NCI-H1694 (cell line): ENCODE results near the gene GALK2.

ENCODE experiments used
- DNase-seq: peaks from one replicate; lab custom pipeline; 2025; lab: John Stamatoyannopoulos, UW

GALK2 gene

DNA sequence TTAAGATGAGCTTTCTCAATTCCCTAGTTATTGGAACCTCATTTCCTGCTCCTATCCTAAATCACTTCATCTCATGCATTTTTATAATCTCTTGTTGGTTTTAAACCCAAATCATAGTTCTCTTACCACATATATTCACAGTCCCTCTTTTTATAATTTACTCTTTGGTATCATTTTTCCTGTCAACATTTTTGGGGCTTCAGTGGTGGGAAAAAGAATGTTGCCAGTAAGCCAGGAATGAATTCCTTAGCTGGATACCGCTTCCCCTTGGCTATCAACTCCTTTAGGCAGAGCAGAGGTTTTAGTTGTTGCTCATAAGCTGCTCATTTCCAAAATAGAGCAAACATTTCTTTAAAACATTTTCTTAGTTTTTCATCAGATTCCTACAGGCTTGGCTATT is 112.3 kb downstream of the GALK2 start:
- DNase-seq, result no peak

DNA sequence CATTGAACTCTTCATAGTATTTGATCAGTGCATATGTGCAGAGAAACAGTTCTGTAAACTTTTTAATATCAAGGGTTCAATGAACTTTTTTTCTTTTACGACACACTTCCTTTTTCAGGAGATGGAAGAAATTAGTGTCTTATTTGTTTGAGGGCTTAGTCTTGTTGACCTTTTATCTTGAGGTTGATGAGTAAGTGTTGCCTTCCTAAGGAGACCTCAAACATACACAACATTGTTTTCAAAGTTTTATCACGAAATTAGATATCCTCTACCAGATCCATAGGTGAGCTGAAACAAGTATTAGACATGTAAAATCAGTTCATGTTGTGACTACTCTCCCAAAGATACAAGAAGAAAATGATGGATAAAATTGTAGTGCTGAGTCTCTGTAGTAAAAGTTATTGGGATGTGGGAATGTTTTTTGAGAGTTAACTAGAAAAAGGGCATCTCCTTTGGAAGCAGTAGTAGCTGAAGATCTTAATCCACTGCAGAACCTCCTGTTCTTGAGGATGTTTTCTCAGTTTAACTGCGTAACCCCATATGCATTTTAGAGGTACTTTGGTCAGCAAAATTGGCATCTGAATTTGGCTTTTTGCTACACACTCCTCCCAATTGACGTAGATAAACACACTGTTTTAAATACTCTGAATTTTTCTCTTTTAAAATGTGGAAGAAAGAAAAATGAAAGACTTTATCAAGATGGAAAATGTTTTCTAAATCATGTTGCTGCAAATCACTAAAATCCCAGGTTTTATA is 116.8 kb downstream of the GALK2 start:
- no peak for DNase-seq

DNA sequence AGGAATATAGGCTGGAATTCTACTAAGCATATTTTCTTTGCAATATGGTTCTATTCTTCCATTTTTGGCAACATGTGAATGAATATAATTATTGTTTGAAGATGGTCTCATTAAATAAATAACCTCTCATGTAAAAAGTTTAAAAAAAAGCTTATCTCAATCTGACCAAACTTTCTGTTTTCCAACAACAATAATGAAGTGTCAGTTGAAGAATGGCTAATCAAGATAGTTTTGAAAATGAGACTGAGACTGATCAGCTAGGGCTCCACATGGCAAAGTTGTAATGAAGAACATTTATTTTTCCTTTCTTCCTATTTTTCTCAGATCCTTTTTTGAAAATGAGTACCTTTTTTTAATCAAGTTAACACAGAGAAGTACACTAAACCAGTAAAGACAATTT is 117.4 kb downstream of the GALK2 start:
- no peak for DNase-seq

DNA sequence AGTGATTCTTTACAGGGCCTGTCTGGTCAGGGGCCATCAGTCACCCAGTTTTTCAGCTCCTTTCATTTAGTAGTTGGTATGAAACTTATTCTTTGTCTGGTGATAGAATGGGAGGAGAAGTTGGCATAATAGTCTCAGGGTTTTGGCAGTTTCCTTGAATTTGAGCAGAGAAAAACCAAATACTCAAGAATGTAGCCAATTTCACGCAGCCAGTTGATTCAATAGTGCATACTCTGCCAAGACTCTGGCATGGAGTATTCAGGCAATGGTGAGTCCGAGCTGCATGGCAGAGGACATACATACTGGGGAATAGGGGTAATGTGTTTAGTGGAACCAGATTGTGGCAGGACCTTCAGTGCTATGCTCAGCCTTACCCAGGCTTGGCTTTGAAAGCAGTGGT is 118.3 kb downstream of the GALK2 start:
- DNase-seq, result no peak

DNA sequence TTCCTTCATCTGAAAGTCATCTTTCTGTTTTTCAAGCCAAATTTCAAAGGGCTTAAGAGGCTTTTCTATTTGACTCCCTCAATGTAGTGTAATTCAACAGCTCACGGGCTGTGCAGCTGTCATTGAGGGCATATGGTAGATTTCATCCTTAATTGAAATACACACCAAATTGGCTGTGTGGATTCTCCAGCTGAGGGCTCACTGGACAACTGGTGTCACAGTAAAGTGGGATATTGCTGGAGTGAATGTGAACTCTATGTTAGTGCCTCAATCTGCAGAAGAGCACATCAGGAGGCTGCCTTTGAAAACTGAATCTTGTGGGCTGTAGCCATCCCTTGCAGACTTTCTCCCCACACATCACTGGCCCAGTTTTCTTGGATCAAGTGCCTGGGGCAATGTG is 120.1 kb downstream of the GALK2 start:
- no peak for DNase-seq

DNA sequence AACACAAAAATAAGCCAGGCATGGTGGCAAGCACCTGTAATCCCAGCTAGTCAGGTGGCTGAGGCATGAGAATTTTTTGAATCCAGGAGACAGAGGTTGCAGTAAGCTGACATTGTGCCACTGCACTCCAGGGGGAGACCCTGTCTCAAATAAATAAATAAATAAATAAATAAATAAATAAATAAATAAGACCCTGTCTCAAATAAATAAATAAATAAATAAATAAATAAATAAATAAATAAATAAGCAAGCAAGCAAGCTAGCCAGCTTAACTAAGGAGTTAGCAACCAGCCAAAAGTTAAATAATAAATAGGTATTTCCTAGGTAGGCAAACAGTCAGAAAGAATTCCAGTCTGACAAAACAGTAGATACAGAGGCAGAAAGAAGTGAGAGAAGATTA is 123.9 kb downstream of the GALK2 start:
- no peak for DNase-seq

DNA sequence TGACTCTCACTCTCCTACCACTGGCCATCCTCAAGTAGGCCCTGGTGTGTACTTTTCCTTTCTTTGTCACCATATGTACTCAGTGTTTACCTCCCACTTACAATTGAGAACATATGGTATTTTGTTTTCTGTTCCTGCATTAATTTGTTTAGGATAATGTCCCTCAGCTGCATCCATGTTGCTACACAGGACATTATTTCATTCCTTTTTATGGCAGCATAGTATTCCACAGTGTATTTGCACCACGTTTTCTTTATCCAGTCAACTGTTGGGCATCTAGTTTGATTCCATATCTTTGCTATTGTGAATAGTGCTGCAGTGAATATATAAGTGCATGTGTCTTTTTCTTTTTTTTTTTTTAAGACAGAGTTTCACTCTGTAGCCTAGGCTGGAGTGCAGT is 126.2 kb downstream of the GALK2 start:
- DNase-seq, result no peak

DNA sequence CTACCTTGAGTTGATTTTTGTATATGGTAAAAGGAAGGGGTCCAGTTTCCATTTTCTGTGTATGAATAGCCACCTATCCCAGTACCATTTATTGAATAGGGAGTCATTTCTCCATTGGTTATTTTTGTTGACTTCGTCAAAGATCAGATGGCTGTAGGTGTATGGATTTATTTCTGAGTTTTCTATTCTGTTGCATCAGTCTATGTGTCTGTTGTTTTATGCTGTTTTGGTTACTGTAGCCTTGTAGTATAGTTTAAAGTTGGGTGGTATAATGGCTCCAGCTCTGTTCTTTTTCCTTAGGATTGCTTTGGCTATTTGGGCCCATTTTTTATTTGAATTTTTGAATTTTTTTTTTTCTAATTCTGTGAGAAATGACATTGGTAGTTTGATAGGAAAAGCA is 127.5 kb downstream of the GALK2 start:
- no peak for DNase-seq

DNA sequence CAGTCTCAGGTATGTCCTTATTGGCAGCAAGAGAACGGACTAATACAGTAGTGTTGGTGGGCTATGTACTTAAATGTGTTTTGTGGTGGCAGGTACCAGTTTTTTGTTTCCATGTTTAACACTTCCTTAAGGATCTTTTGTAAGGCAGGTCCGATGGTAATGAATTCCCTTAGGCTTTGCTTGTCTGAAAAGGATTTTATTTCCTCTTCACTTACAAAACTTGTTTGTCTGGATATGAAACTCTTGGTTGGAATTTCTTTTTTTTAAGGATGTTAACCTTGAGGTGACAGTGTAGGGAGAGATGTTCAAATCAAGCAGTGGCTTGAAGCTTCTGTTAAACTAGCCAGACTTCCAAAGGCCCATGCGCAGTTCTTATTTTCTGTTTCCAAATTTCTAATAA is 130.8 kb downstream of the GALK2 start:
- DNase-seq, result no peak

DNA sequence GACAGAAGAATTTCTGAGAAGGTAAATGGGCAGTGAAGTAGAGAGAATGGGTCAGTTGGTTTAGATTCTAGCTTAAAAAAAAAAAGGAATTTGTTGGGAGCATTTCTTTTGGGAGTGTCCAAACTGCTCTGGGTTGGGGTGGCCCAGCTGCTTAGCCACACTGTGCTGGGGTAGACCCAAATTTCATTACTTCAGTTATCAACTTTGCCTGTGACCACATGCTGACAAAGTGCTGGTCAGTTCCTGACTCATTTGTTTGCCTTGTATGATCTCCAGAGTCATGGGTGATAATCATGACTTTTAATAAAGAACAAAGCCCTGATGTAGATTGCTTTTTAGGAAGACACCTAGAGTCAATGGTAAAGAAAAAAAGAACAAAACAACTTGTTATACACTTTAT is 131.5 kb downstream of the GALK2 start:
- no peak for DNase-seq

DNA sequence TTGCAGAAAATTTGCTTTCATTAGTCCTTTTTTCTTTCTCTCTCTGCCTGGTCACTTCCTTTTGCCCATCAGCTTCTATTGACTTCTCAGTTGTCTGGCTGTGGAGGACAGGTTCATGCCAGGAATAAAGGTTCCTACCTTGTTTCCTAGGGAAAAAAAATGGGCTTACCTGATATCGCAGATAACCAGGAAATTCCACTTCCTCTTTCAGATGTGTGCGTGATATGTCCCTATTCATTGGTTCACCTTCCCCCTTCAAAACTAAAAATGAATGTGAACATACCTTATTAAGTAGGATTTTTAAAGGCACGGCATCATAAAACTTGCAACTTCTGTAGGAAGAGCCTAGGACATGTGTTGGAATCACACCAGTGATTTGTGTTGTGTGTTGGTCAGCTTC is 133.0 kb downstream of the GALK2 start:
- no peak for DNase-seq

DNA sequence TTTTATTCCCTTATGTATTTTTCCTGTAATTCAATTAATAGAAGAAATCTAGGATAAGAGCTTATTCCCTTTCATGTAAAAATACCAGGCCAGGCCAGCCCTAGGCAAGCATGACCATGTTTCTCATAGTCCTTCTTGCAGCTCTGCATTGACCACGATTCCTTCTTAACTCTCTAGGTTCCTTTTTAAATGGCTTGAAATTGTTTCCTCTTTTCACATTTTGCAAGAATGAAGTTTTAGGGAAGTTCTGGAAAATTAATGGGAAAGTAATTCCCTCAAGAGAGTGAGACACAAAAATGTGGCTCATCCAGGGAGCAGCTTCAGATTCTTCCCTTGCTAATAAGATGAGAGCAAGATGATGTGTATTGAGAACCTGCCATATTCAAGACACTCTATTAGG is 136.5 kb downstream of the GALK2 start:
- no peak for DNase-seq

DNA sequence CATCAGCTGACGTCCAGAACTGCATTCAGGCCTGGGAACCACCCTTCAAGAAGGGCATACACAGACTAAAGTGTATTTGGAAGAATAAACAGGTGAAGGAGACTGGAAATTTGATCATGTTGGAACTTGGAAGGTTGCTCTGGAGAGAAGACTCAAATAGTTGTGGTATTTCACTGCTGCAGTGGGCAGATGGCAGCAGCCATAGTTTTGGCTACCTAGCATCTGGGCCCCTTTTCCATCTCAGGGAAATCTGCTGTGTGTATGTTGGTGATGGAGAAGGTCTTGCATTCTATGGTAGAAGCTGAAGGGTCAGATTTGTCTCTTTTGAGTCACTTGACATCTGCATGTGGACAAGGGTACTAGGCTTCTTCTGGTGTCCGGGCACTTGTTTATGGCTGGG is 138.6 kb downstream of the GALK2 start:
- DNase-seq, result no peak

DNA sequence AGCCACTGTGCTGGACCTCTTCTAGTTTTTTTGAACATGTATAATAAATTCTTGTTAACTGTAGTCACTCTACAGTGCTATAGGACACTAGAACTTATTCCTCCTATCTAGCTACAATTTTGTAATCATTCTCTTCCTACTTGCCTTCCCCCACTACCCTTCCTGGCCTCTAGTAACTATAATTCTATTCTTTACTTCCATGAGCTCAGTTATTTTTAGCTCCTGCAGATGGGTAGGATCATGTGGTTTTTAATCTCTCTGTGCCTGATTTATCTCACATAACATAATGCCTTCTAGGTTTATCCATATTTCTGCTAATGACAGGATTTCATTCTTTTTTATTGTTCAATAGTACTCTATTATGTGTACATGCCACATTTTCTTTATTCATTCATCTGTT is 139.8 kb downstream of the GALK2 start:
- no peak for DNase-seq

DNA sequence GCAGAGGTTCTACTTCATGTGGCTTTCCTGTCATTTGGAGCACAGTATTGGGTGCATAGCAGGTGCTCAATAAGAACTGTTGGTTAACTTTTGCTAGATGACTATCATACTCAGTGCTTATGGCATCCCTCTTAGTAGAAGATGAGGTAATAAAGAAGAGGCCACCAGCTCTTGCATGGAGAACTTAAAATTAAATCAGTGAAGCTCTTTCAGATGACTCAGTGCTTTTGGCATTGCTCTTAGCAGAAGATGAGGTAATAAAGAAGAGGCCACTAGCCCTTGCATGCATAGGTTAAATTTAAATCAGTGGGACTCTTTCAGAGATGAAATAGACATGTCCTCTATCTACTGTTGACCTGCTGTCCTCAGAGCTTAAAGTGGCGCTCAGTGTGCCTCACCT is 143.6 kb downstream of the GALK2 start:
- DNase-seq, result no peak

DNA sequence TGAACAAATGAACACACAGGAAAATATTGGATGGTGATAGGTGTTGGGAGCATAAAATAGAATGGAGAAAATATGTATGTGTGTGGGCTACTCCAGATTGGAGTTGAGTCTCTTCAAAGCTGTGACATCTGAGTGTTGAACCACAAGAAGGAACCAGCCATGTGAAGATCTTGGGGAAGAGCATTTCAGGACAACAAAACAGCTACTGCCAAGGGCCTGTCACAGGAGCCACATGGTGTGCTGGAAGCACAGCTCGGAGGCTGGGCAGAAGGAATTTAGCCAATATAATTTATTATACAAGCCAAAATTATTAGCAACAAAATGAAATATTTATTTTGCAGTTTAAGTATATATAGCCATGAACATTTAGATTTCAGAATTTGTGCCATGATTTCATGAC is 144.7 kb downstream of the GALK2 start:
- no peak for DNase-seq

DNA sequence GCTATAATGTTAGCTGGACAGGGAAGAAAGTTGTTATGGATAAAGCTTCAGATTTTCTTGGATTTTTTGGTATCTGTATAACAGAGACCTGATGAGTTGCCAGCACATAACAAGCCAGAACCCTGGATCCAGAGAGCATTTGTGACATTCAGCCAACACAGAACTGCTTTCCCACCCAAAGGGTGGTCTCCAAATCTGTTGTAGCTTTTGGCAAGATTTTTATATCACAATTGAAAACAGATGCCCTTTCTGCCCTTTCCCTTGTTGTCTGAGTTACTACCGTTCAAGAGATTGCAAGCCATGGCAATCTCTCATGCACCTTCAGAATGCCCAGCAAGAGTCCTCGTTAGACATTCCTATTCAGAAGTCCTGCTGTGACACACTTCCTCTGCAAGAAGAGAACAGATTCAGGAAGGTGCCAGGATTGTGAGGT is 145.4 kb downstream of the GALK2 start:
- no peak for DNase-seq

DNA sequence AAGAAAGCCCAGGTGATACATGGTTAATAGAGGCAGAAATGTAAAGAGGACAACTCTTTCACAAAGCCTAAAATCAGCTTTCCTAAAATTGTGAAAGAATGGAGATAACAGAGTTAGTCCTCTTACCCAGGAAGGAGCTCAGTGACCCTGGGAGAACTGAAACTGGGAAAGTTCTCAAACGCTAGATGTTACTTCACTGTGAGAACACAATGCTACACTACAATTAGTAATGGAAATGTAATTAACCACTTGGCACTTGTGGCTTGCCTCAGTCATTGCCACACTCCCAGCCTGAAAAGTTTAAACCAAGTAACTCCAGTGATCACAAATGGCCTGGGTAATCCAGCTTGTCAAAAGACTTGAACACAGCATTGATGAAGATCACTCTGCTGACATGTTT is 150.3 kb downstream of the GALK2 start:
- no peak for DNase-seq

DNA sequence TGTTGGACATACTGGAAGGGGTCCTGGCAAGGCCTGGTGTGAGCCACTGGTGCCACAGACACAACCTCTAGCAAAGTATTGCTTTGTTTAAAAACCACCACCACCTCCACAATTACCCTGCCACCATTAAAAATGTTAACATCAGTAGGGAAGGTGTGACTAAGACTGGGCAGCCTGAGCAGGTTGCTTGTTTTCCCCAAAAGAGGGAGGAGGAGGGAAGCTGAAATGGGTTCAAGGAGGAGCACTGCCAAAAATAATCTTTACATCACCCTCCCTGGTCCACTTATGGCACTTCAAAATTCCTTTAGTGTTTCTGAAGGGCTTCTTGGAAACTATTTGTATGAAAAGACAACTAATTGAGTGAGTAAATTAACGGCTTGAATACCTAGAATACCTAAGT is 153.2 kb downstream of the GALK2 start:
- DNase-seq, result no peak

DNA sequence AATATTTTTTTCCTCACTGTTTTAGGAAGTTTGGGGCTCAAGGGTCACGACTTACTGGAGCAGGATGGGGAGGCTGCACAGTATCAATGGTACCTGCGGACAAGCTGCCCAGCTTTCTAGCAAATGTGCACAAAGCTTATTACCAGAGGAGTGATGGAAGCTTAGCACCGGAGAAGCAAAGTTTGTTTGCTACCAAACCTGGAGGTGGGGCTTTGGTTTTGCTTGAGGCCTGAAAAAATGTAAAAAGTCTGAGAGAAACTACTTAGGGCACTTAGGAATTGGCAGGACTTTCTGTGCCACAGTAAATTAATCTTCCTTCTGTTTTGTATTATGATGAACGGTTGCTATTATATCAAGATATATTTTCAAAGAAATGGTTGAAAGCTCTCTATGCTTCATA is 157.9 kb downstream of the GALK2 start:
- DNase-seq, result no peak

DNA sequence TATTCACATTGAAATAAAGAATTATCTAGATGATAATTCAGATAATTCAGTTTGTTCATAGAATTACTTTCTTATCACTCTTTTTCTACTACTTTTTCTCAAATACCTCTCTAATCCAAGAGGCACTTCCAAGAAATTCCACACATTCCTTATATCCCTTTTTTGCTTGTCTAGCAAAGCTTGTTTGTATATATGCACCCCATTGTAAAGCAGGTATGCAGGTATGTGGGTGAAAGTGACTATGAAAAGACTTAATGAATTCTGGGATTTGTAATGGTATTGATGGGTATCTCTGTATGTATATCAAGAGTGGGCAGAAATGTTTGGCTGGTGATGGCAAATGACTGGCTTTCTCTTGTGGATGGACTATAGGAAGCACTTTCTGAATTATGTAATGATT is 158.9 kb downstream of the GALK2 start:
- DNase-seq, result no peak

DNA sequence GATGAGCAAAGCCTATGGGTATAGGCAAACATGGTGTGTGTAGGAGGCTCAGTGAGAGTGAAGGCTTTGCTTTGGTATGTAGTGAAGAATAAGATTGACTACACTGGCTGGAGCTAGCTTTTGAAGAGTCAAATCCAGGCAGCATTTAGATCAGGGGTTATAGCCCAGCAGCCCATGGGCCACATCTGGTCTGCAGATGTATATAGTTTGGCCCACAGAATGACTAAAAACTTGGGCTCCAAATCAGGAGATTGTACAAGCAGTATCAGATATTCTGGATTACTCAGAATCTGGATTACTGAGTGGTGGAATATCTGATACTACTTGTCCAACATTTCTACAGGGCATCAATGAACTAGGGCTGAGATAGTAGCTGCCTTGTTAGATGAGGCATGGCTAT is 160.1 kb downstream of the GALK2 start:
- DNase-seq, result no peak

DNA sequence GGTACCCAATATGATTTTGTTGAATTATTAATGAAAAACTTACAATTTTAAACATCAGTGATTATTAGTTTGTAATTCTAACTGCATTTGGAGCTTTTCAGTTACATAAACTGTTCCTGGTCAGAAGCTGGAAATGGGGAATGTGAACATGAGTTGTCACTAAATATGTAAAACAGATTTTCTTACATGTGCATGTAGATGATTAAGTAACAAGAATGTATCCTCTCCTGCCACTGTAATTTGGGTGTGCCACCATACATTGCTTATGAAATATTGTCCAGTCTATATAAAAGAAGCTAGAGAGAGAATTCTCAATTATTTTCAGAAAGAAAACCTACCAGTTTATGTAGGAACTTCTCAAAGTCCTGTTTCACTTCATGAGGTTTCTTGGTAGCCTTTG is 161.4 kb downstream of the GALK2 start:
- no peak for DNase-seq

DNA sequence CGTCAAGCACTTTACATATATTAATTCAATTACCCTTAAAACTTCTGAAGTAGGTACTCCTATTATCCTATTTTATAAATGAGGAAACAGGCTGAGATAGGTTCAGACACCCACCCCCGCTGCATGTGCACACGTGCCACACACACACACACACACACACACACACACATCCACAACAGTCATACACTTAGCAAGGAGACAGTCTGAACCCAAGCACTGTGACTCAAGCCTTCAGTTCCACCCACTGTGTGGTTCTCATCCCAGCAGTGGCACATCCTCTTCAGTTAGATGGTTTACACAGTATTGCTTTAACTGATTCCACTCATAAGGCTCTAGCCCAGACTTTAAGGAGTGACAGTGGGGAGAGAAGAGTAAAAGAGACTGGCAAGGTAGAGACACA is 161.9 kb downstream of the GALK2 start:
- no peak for DNase-seq

DNA sequence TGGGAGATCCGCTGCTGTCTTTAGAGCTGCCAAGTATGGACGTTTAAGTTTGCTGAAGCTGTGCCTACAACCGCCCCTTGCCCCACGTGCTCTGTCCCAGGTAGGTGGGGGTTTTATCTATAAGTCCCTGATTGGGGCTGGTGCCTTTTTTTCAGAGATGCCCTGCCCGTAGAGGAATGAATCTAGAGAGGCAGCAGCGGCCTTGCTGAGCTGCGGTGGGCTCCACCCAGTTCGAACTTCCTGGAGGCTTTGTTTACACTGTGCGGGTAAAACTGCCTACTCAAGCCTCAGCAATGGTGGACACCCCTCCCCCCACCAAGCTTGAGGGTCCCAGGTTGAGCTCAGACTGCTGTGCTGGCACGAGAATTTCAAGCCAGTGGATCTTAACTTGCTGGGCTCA is 169.6 kb downstream of the GALK2 start:
- no peak for DNase-seq
